ENCODE data around the gene EXOC3L4.

GRCh38 chr14:103123634-103124500 is 29.3 kb downstream of the EXOC3L4 start:
- TF ChIP-seq CTCF (IDR thresholded peaks at IDR 0.05; ENCODE audit: insufficient read depth, low read length): no peak
- TF ChIP-seq POLR2AphosphoS5 (IDR thresholded peaks at IDR 0.05; ENCODE audit: low read depth): no peak
- TF ChIP-seq GABPA (IDR thresholded peaks at IDR 0.05; ENCODE audit: low read depth): no peak
- no peak for TF ChIP-seq REST (IDR thresholded peaks at IDR 0.05; ENCODE audit: insufficient replicate concordance, low read depth)

Measured in HL-60 (cell line).